ENCODE results near the gene IQCM.
"Not testable (repeated sequence)": the region's sequence is repeated elsewhere in the genome, so short reads cannot be mapped to it uniquely, and the experiment has no call there.

Gene IQCM

DNA sequence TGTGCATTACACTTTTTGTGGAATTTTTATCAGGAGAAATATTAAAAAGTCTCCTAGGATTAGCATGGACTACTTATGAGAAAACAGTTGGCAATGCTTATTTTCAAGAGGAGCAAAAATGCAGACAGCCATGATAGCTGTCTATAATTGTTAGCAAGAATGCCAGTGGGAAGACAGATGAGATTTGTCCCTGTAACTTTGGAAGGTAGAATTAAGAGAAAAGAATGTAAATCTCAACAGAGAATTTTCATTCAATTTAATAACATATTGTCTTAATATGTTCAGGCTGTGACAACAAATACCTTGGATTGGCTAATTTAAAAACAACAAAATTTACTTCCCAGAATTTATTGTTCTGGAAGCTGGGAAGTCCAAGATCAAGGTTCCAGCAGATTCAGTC lies 349.2 kb downstream of the IQCM start:
- no peak for DNase-seq (ENCODE audit: low spot score)

DNA sequence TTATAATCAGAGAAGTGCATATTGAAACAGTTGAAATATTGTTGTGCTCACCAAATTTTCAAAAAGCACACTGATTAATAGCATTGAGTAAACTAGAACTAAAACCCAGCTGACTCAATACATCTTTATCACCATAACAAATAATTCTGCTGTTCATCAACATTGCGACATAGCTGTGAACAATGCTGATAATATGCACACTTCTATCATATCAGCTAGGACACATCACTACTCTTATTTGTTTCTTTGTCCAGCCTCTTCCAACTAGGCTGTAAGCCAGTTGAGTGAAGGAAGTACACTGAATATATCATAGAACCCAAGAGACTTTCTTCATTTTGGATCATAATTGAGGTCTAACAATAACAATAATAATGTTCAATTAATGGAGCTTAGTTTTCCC lies 349.7 kb downstream of the IQCM start:
- no peak for DNase-seq (ENCODE audit: low spot score)

GRCh38 chr4:149443537-149443936 lies 372.1 kb downstream of the IQCM start:
- DNase-seq (ENCODE audit: low spot score), result no peak

DNA sequence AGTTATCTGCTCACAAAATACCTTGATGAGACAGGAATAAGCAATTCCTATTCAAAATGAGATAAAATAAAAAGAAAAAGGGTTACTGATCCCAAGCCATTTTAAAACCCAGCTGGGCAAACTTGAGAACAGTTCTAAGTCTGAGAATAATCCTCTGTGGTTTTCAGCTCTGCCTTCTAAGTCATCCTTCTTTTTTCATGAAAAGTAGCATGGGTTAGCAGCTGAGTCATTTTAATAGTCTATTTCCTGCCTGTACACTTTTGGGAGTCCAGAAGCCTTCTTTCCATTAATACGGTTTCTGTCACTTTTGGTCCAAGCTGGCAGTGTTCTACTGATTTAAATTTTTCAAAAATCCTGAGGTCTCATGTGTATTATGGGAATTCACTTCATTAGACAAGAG lies 374.3 kb downstream of the IQCM start:
- DNase-seq (ENCODE audit: low spot score), result no peak

DNA sequence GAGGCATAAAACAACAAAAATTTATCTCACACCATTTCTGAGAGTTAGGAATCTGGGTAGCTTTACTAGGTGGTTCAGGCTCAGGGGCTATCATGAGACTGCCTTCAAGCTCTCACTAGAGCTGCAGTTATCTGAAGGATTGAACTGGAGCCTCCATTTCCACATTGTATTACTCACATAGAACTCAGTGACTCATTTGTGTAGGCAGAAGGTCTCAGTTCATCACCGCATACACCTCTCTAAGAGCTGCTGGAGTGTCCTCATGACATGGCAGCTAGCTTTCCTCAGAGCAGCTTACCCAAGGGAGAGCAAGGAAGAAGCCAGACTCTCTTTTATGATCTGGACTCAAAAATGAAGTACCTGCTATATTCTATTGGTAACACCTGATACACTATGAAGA lies 389.2 kb downstream of the IQCM start:
- DNase-seq (ENCODE audit: low spot score), result no peak

DNA sequence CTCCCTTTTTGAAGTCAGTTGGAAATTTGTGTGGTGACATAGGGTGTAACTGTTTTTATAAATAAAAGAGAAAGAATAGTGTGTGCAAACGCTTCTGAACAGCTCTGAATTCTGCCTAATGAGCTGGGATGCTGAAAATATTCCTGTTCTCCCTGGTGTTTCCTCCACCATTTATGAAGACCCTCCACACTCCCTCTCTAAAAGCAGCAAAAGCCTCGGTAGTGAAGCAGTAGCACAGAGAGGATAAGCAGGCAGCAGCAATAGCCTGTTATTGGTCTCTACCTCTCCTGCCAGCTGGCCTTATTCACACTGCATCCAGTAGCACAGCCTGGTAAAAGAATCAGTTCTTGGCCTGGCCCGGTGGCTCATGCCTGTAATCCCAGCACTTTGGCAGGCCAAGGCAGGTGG lies 406.1 kb downstream of the IQCM start:
- DNase-seq (ENCODE audit: low spot score), result no peak

DNA sequence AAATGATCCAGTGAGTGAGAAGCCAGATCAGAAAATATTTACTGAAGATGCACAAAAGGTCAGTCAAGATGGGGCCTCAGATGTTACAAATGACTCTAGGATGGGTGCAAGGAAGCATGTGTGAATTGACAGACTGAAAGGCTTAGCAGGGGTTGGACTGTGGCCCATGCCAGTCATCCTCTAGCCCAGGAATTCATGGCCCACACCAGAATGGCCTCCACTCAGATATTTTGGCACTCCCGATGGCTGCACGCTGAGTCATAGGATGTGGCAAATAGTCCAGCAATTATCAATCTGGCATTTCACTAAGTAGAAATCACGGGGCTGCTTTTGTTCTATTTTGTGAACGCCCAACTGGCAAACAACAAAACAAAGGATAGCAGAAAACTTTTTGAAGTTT lies 406.5 kb downstream of the IQCM start:
- no peak for DNase-seq (ENCODE audit: low spot score)

- DNase-seq (ENCODE audit: low spot score), result no peak
Observed at GRCh38 chr4:149404143-149404542, 411.5 kb downstream of the IQCM start.

DNA sequence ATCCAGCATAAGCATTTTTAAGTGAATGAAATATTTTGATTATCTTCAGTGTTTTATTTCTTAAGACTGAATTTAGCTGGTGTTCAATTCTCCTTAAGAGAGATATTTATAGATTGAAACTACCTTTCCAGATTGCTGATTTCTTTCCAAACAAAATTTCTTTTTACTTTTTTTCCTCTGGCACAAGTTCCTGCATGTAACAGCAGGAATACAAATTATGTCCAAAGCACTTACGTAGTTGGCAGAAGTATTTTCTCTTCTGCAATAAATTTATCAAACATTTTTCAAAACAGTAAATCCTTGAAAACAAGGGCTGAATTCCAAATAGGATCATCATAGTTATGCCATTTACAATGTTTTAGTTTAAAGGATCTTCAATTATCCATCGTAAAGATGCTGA lies 412.6 kb downstream of the IQCM start:
- DNase-seq (ENCODE audit: low spot score), result no peak

DNA sequence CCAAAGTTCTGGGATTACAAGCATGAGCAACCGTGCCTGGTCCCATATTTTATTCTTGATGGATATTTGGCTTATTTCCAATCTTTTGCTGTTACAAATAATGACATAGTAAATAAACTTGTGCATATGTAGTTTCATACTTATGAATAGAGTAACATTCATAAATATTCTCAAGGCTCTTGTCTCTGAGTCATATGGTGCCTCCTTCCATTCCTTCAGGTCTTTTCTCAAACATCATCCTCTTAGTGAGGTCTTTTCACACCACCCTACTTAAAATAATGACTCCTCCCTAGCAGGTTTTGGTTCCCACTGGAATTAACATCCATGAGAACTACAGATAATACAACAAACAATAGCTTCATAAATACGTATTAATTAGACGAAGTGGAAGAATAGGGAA lies 416.6 kb downstream of the IQCM start:
- no peak for DNase-seq (ENCODE audit: low spot score)

DNA sequence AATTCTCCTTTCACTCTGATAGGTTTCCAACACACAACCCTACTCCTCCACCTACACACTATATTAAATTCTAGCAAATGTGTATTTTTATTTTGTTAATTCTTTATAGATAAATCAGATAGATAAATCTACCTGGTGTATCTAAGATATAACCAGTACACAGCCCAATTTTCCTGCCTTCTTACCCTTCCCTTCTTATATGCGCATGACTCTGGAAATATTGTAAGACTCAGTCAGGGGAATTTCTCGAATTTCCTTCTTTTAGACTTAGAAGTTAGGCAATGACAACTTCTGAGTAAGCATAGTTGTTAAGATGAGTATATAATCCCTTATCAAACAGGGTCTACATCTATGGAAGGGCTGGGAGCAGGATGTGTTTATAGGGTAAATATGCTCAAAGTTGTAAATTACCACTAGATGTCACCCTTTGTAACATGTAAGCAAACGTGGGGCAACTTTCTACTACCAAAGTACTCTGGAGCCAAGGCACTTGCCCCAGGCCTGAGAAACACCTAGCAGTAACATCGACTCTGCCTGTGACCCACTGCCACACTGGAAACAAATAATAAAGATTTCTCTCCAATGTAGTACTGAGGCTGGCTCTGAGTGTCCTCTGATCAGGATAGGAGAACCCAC lies 444.7 kb downstream of the IQCM start:
- DNase-seq (ENCODE audit: low spot score), result peak; percentile 29

GRCh38 chr4:149370002-149370401 lies 445.6 kb downstream of the IQCM start:
- DNase-seq (ENCODE audit: low spot score), result peak; percentile 4

- no peak for DNase-seq (ENCODE audit: low spot score)
Observed at GRCh38 chr4:149353241-149353640, 462.4 kb downstream of the IQCM start.

DNA sequence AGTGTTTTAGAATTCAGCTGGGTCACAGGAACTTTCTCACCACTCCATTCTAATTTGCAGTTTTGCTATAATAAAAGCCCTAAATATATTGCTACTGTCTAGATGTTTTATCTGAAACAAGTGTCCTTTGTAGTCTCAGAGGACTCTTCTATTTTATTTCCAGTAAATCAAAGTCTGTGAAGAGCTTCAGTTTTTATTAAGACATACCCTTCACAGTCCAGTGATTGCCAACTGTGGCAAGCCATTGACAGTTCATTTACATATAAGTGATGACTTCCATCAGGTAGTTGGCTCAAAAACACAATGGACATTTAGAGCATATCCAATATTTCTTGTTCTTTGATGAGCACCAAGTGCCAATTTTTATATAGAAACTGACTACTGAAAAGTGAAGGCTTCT lies 466.1 kb downstream of the IQCM start:
- DNase-seq (ENCODE audit: low spot score), result no peak

DNA sequence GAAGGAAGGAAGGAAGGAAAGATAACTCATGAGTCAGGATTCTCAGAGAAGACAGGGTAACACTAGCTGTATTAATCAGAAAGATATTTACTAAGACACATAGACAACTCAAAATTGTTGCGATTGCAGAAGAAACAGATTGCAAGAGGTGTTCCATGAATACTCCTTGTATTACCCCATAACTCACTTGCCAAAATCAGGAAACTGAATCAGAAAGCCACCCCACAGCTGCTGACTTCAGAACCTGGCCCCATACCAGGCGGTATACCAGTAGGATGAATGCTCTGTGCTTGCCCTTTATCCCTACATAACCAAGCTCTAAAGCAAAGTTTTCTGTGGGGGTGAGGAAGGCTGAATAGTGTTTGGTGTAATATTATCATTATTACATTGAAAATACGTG lies 468.5 kb downstream of the IQCM start:
- DNase-seq (ENCODE audit: low spot score), result no peak

DNA sequence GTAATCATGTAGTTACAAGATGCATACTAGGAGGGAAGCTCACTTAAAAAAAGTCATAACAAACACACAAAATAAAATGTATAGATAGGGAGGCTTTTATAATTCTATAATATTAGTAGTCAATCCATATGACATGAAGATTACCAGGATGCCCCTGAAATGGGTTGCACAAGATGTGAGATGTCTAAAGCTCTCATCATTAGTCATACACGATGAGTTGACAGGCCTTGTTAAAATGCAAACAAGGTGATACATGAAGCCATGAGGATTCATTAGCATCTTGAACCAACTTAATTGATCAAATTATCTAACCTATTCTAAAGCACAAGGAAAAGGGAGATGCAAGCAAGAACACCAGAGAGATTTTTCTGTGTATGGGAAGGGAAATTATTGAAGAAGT lies 470.2 kb downstream of the IQCM start:
- DNase-seq (ENCODE audit: low spot score), result no peak

- DNase-seq (ENCODE audit: low spot score), result no peak
Observed at GRCh38 chr4:149344436-149344835, 471.2 kb downstream of the IQCM start.

DNA sequence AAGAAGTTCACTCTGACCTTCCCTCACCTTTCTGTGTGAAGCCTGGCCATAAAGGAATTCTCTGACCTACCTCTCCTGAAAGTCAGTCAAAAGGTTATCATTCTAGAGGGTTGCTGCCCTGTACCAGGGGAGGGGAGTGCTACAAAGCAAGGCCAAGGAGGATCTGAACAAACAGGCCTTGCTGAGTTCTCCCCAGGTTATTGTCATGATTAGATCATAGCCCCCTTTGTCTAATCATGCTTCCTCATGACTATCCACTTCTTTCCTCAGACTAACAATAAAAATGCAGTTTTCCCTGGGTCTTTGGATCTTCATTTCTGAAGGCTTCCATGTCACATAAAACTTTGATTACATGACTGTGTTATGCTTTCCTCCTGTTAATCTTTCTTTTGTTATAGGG lies 472.0 kb downstream of the IQCM start:
- no peak for DNase-seq (ENCODE audit: low spot score)

DNA sequence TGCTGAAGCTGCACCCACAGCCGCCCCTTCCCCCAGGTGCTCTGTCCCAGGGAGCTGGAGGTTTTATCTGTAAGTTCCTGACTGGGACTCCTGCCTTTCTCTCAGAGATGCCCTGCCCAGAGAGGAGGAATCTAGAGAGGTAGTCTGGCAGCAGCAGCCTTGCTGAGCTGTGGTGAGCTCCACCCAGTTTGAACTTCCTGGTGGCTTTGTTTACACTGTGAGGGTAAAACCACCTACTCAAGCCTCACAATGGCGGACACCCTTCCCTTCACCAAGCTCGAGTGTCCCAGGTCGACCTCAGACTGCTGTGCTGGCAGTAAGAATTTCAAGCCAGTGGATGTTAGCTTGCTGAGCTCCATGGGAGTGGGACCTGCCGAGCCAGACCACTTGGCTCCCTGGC lies 474.5 kb downstream of the IQCM start:
- not testable (repeated sequence) for DNase-seq (ENCODE audit: low spot score)

DNA sequence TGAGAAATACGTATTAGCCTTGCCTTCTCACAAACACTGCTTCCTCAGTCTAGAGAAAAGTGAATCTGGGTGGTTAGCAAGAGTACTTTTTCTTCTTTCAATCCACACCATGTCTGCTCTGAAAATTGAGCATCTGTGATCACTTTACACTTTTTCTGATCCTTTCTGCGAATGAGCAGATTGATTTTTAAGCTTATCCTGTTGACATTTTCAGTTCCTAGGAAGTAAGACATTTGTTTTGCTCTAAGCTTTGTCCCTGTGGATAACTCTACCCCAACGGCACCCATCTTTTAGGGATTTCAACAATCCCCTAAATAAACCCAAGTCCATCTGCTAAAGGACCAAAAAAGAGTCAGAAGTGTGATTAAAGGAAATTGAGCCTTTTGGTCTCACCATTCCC lies 487.5 kb downstream of the IQCM start:
- no peak for DNase-seq (ENCODE audit: low spot score)

GRCh38 chr4:149322203-149322602 lies 493.4 kb downstream of the IQCM start:
- DNase-seq (ENCODE audit: low spot score), result no peak

DNA sequence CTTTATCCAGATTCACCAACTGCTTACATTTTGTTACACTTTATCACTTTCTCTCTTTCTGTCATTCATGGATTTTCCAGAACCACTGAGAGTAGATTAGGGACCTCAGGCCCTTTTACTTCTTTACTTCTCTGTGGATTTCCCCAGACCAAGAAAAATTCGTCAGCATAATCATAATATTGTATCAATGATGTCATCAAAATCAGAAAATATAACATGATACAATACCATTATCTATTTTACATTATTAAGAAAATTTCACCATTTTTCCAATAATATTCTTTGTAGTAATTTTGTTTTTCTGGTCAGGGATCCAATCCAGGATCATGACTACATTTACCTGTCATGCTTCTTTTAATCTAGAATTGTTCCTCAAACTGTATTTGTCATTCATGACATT lies 494.2 kb downstream of the IQCM start:
- DNase-seq (ENCODE audit: low spot score), result no peak

DNA sequence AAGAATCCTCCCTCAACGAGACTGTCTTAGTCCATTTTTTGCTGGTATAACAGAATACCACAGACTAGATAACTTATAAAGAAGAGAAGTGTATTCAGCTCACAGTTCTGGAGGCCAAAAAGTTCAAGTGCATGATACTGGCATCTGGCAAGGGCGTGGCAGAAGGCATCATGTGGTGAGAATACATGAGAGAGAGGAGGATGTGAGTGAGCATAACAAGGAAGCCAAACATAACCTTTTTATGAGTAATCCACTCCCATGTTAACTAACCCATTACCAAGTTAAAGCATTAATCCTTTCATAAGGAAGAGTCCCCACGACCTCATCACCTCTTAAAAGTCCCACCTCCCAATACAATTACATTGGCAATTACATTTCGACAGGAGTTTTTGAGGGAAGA lies 504.6 kb downstream of the IQCM start:
- no peak for DNase-seq (ENCODE audit: low spot score)

- DNase-seq (ENCODE audit: low spot score), result no peak
Observed at GRCh38 chr4:149306537-149306936, 509.1 kb downstream of the IQCM start.
